DMS79 (cell line): ENCODE results near the gene FCSK.
"Not testable (repeated sequence)": the region's sequence is repeated elsewhere in the genome, so short reads cannot be mapped to it uniquely, and the experiment has no call there.

ENCODE experiments used
- DNase-seq: peaks from one replicate; lab custom pipeline; 2025; lab: John Stamatoyannopoulos, UW

The FCSK gene

GRCh38 chr16:70454222-70455034, at the start of gene FCSK:
Gene FCSK (plus strand): TSS chr16:70454595. CDS start chr16:70463191, 8,596 bp downstream.
- peak; percentile 30 for DNase-seq

DNA sequence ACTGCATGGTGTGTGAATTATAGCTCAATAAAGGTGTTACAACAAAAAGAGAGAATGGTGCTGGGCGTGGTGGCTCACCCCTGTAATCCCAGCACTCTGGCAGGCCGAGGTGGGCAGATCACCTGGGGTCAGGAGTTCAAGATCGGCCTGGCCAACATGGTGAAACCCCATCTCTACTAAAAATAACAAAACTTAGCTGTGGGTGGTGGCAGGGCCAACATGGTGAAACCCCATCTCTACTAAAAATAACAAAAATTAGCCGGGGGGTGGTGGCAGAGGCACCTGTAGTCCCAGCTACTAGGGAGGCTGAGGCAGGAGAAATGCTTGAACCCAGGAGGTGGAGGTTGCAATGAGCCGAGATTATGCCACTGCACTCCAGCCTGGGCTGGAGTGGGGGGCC, 48.3 kb upstream of the FCSK start:
- DNase-seq = not testable (repeated sequence)

GRCh38 chr16:70407811-70408274, 46.6 kb upstream of the FCSK start:
- DNase-seq = no peak

DNA sequence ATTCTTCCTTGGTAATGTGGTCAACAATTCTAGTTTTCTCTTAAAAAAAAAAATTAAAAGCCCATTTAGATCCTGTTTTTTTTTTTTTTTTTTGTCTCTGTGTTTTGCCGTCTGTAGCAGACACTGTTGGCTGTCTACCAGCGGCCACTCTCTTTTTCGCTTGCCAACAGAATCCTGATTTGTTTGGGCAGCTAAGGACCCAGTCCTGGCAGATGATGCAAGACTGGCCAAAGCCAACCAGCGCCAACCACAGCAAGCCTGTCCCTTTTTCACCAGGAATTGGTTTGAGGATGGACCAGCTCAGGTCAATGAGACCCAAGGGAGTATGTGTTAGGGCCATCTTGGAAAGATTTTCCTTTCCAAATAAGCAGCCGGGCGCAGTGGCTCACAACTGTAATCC, 43.7 kb upstream of the FCSK start:
- DNase-seq = no peak

GRCh38 chr16:70412385-70412784, 42.0 kb upstream of the FCSK start:
- no peak for DNase-seq

- DNase-seq = not testable (repeated sequence)
Measured at GRCh38 chr16:70413572-70413971, 40.8 kb upstream of the FCSK start.

DNA sequence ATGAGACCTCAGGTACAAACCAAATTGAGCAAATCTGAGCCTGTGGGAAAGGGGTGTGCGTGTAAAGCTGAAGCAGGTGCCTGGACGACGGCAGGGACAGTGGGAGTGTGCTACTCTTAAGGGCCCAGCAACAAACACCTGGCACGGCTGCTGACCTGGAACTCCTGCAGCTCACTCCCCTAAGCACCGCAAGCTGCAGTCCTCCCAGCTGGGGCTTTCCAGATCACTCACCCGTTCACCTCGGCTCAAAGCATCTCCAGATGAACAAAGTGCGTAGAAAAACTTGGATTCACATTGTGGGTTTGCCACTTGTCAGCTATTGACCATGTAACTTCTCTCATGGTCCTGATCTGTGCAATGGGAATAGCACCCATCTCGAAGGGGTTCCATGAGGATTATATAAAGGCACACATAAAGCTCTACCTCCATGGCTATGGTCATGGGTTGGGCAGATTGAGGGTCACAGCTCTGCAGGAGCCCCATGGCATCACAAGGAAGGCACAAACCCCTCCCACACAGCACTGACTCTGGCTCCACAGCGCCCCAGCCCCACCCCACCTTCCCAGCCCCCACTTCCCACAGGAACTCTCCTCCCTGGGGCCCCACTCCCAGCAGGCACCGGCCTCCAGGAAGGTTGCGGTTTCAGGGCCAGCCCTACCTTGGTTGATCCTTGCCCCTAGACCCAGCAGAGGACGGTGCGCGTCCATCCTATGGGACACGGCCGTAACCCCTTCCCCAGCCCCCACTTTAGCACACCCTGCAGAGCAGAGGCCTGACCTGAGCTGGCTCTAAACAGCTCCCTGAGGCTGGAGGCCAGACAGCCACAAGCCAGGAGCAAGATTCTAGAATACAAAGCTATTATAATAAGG, 37.4 kb upstream of the FCSK start:
- no peak for DNase-seq

DNA sequence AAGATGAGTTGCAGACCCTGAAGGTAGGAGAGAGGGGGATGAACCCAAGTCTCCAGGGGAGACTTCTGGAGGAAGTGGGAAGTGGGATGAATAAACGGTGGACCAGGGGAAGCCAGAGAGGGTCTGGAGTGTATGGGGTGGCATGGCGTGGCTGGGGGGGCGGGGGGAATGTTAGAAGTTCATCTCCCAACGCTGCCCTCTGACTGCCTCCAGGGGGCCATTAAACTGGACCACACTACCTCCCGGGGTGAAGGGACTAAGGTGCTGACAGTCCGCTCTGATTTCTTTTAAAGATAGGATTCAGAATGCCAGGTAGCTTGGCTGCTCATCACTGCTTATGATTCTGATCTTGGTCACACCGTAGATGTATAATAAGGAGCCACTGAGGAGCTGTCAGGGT, 36.7 kb upstream of the FCSK start:
- DNase-seq = no peak

- no peak for DNase-seq
Measured at GRCh38 chr16:70418274-70418992, 36.0 kb upstream of the FCSK start.

- DNase-seq = no peak
Measured at GRCh38 chr16:70418993-70419318, 35.4 kb upstream of the FCSK start.

DNA sequence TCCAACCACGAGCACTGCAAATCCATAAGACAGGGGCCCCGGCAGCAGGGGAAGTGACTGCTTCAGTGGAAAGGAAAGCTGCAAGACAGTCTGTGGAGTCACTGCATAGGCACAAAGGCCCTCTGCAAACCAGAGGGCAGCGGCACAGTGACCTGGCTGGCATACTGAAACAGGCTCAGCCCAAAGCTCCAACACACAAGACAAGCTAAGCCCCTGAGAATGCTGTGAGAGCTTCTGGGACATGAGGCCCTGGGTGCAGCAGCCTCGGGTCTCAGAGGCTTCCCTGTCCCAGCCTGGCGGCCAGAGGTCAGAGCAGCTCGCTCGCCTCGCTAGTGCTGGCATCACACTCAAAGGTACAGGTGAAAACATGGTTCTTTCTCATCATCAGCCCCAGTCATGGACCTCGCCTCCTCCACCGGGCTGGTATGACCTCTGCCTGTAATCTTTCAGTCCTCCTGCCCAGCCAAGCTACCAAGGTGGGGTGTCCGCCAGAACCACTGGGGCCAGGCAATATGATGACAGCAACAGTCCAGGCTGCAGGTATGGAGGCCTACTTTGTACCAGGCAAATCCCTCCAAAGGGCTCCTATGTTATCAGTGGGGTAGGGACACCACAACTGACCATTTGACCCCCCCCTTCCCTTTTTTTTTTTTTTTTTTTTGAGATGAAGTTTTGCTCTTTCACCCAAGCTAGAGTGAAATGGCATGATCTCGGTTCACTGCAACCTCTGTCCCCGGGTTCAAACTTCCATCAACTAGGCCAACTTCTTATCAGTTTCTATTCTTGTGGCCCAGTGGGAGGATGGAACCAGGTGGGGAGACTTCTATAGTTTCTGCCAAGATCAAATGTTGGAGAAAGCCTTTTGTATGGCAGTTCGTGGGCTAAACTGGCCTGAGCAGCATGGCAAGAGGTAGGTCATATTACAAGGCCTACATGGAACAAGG, 34.7 kb upstream of the FCSK start:
- DNase-seq = no peak

DNA sequence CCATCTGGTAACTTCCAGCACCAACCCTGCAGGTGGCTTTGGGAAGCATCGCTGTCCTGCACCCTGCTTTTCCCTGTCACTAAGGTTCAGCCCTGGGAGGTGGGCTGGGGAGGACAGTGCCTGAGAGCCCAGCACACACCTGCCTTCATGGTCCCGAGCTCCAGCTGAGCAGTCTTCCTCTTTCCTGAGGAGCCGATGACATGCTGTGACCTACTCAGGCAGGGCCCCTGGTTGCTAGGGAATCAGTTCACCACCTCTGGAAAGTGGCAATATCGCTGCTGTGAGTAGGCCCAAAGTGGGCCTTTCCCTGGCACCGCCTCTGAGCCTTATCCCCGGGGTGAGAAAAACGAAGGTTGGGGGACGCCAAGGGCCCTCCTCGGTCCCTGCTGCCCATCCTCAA, 33.4 kb upstream of the FCSK start:
- no peak for DNase-seq

GRCh38 chr16:70421473-70422311, 32.7 kb upstream of the FCSK start:
- no peak for DNase-seq

GRCh38 chr16:70422543-70422942, 31.9 kb upstream of the FCSK start:
- DNase-seq = no peak

- DNase-seq = no peak
Measured at GRCh38 chr16:70427786-70428177, 26.6 kb upstream of the FCSK start.

- no peak for DNase-seq
Measured at GRCh38 chr16:70428178-70428998, 26.0 kb upstream of the FCSK start.

- no peak for DNase-seq
Measured at GRCh38 chr16:70429888-70430666, 24.3 kb upstream of the FCSK start.

DNA sequence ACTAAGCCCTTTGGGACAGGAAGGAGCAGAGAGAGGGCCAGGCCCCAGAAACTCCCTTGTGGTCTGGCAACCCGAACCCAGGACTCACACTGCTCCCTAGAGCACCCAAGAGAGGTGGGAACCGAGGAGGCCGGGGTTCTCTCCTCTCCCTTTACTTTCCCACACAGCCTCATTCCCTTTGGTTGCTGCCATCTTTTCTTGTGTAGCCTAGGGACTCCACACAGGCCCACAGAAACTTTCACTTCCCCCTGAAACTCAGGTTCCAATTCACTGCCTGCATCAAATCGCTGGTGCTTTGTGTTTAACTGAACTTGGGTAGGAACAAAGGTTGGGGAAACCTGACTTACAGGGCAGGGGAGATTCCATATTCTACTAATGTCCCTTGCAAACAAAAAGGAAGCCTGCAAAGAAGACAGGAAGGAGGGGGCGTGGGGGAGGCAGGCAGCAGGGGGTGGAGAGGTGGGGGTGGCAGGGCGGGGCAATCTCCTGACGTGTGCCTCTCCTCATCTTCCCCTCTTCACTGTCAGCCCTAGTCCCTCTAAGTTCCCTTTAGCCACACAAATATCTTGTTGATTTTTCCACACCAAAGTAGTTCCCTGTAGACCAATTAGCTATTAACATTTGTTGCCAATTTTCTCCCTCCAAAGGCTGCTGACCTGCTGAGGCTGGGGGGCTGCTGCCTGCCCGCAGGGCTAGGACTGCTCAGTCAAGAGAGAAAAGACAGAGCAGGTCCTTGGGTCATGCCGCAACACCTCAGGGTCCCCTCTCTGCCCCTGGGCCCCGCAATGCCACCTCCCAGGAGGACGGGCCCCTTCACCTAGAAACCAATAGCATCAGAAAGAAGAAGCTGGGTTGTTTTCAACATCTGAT, 23.5 kb upstream of the FCSK start:
- no peak for DNase-seq
